IMR-90 (cell line): ENCODE data around the gene QSOX2. TPM values are rescaled to one million over a fixed set of nuclear protein-coding genes. Genes with fewer than 3 reads are reported as not detected.

Experiments used
- ATAC-seq: fragments of 200-7000 bp; cut with Tn5 transposase; 2 replicates; pipeline ENCODE4 v1.9.1; 2020; ENCODE audit warnings: low read depth, mild to moderate bottlenecking, moderate library complexity
- BruUV-seq: library from RNA; stranded (reverse); fragments of 400-500 nt; replicated peaks from 2 replicates; lab custom pipeline; 2021; lab: Mats Ljungman, UMichigan
- CTCF ChIA-PET: fragments of 300-600 bp; formaldehyde crosslinking; extraction: SDS; loops from one replicate; lab custom pipeline; 2021; ENCODE audit warnings: antibody characterized with exemption; lab: Yijun Ruan, JAX
- POLR2A ChIA-PET: fragments of 300-600 bp; sonication (Branson Sonifier 250); formaldehyde crosslinking; loops from one replicate; lab custom pipeline; 2022; ENCODE audit warnings: antibody characterized with exemption; ENCODE audit not compliant: unreplicated experiment; lab: Charles Lee
- DNase-seq: peaks from one replicate; pipeline ENCODE4 v3.0.0; 2013
- H2AFZ ChIP-seq: replicated peaks from 2 replicates; pipeline ENCODE3; 2013; ENCODE audit warnings: low read length, mild to moderate bottlenecking; ENCODE audit not compliant: poor library complexity
- H2AK5ac ChIP-seq: 2 replicates; pipeline ENCODE4 v1.6.1; 2013; ENCODE audit warnings: low read depth, low read length, inconsistent platforms
- H2AK9ac ChIP-seq: replicated peaks from 2 replicates; pipeline ENCODE3; 2013; ENCODE audit warnings: mild to moderate bottlenecking, low read depth, low read length, moderate library complexity; ENCODE audit not compliant: poor library complexity
- H2BK120ac ChIP-seq: 2 replicates; pipeline ENCODE4 v1.6.1; 2013; ENCODE audit warnings: low read depth, low read length, inconsistent platforms
- H2BK15ac ChIP-seq: 3 replicates; pipeline ENCODE4 v1.6.1; 2013; ENCODE audit warnings: low read depth, low read length, inconsistent platforms
- H2BK20ac ChIP-seq: 2 replicates; pipeline ENCODE4 v1.6.1; 2013; ENCODE audit warnings: low read depth, mild to moderate bottlenecking, inconsistent platforms, low read length, moderate library complexity
- H2BK5ac ChIP-seq: 2 replicates; pipeline ENCODE4 v1.6.1; 2013; ENCODE audit warnings: mild to moderate bottlenecking, low read depth, low read length, inconsistent platforms; ENCODE audit not compliant: poor library complexity, severe bottlenecking
- H3K14ac ChIP-seq: replicated peaks from 2 replicates; pipeline ENCODE4 v1.6.1; 2013; ENCODE audit warnings: low read depth, low read length, inconsistent platforms
- H3K18ac ChIP-seq: 2 replicates; pipeline ENCODE4 v1.6.1; 2013; ENCODE audit warnings: low read depth, low read length, control low read depth
- H3K23ac ChIP-seq: 2 replicates; pipeline ENCODE4 v1.6.1; 2013; ENCODE audit warnings: low read depth, low read length, inconsistent platforms
- H3K27ac ChIP-seq: 2 replicates; pipeline ENCODE4 v1.5.1; 2013; ENCODE audit warnings: mild to moderate bottlenecking, control low read depth, low read length; ENCODE audit not compliant: insufficient read depth
- H3K27me3 ChIP-seq: 2 replicates; pipeline ENCODE4 v1.6.1; 2013; ENCODE audit warnings: low read length; ENCODE audit not compliant: control insufficient read depth, insufficient read depth
- H3K36me3 ChIP-seq: 2 replicates; pipeline ENCODE4 v1.6.1; 2013; ENCODE audit warnings: low read length, mixed read lengths; ENCODE audit not compliant: control insufficient read depth, insufficient read depth
- H3K4ac ChIP-seq: 2 replicates; pipeline ENCODE4 v1.6.1; 2013; ENCODE audit warnings: low read depth, low read length, inconsistent platforms
- H3K4me1 ChIP-seq: 2 replicates; pipeline ENCODE4 v1.6.1; 2013; ENCODE audit warnings: low read length, mixed read lengths; ENCODE audit not compliant: control insufficient read depth, insufficient read depth
- H3K4me2 ChIP-seq: 2 replicates; pipeline ENCODE4 v1.6.1; 2013; ENCODE audit warnings: low read depth, mild to moderate bottlenecking, control low read depth, low read length, moderate library complexity
- H3K4me3 ChIP-seq: 2 replicates; pipeline ENCODE4 v1.5.1; 2013; ENCODE audit warnings: low read depth, mild to moderate bottlenecking, control low read depth, low read length, moderate library complexity; ENCODE audit not compliant: insufficient read depth
- H3K56ac ChIP-seq: 2 replicates; pipeline ENCODE4 v1.6.1; 2013; ENCODE audit warnings: low read length, inconsistent platforms; ENCODE audit not compliant: insufficient read depth; ENCODE audit errors: extremely low read depth
- H3K79me1 ChIP-seq, 2 experiments: 2 replicates each; pipeline ENCODE4 v1.6.1; 2013; ENCODE audit warnings: low read length in 2 of 2, inconsistent platforms in 1 of 2, low read depth in 1 of 2
- H3K9ac ChIP-seq: 2 replicates; pipeline ENCODE4 v1.6.1; 2013; ENCODE audit warnings: low read depth, low read length, control low read depth
- H3K9me1 ChIP-seq: 2 replicates; pipeline ENCODE4 v1.6.1; 2013; ENCODE audit warnings: low read length, inconsistent platforms; ENCODE audit not compliant: insufficient read depth
- H3K9me3 ChIP-seq: 2 replicates; pipeline ENCODE4 v1.6.1; 2013; ENCODE audit warnings: low read length; ENCODE audit not compliant: control insufficient read depth, insufficient read depth
- H4K20me1 ChIP-seq: 2 replicates; pipeline ENCODE4 v1.6.1; 2013; ENCODE audit warnings: low read length, inconsistent platforms; ENCODE audit not compliant: insufficient read depth
- H4K5ac ChIP-seq: 2 replicates; pipeline ENCODE4 v1.6.1; 2013; ENCODE audit warnings: mild to moderate bottlenecking, low read depth, low read length, control low read depth
- H4K8ac ChIP-seq, 2 experiments: 2 replicates each; pipeline ENCODE4 v1.6.1; 2013; ENCODE audit warnings: low read depth in 2 of 2, low read length in 2 of 2, control low read depth in 1 of 2, inconsistent platforms in 1 of 2
- H4K91ac ChIP-seq: 2 replicates; pipeline ENCODE4 v1.6.1; 2013; ENCODE audit warnings: low read depth, low read length, inconsistent platforms; ENCODE audit not compliant: insufficient read depth
- BHLHE40 ChIP-seq: fragments of 150-350 bp; IDR thresholded peaks from 2 replicates; pipeline ENCODE4 v1.6.1; 2016; ENCODE audit warnings: mild to moderate bottlenecking, low read depth, low read length
- CEBPB ChIP-seq: IDR thresholded peaks from 2 replicates; pipeline ENCODE4 v1.6.1; 2012; ENCODE audit warnings: low read depth, low read length, improper control_type of control experiment
- CHD1 ChIP-seq: IDR thresholded peaks from 2 replicates; pipeline ENCODE4 v1.6.1; 2012; ENCODE audit warnings: low read depth, low read length, improper control_type of control experiment
- CTCF ChIP-seq: conservative IDR thresholded peaks from 2 replicates; pipeline ENCODE4 v1.5.1; 2012; ENCODE audit warnings: mild to moderate bottlenecking, low read depth, low read length, improper control_type of control experiment
- ELK1 ChIP-seq: fragments of 150-350 bp; IDR thresholded peaks from 2 replicates; pipeline ENCODE4 v1.6.1; 2016; ENCODE audit warnings: low read depth, mild to moderate bottlenecking, low read length, moderate library complexity, borderline replicate concordance
- FOS ChIP-seq: fragments of 150-350 bp; IDR thresholded peaks from 2 replicates; pipeline ENCODE4 v1.6.1; 2016; ENCODE audit warnings: low read depth, low read length
- MAFK ChIP-seq: IDR thresholded peaks from 2 replicates; pipeline ENCODE4 v1.6.1; 2012; ENCODE audit warnings: low read depth, low read length, improper control_type of control experiment
- MAZ ChIP-seq: IDR thresholded peaks from 2 replicates; pipeline ENCODE4 v1.6.1; 2012; ENCODE audit warnings: low read depth, mild to moderate bottlenecking, low read length, improper control_type of control experiment, moderate library complexity, borderline replicate concordance
- NFE2L2 ChIP-seq: fragments of 150-350 bp; IDR thresholded peaks from 2 replicates; pipeline ENCODE4 v1.6.1; 2016; ENCODE audit warnings: low read depth, mild to moderate bottlenecking, low read length
- POLR2A ChIP-seq: IDR thresholded peaks from 2 replicates; pipeline ENCODE4 v1.6.1; 2012; ENCODE audit warnings: mild to moderate bottlenecking, low read depth, low read length
- RAD21 ChIP-seq: IDR thresholded peaks from 2 replicates; pipeline ENCODE4 v1.6.1; 2012; ENCODE audit warnings: low read length, improper control_type of control experiment
- RCOR1 ChIP-seq: IDR thresholded peaks from 2 replicates; pipeline ENCODE4 v1.6.1; 2012; ENCODE audit warnings: mild to moderate bottlenecking, low read length, improper control_type of control experiment; ENCODE audit not compliant: insufficient replicate concordance
- RFX5 ChIP-seq: IDR thresholded peaks from 2 replicates; pipeline ENCODE4 v1.8.0; 2012; ENCODE audit warnings: low read depth, mild to moderate bottlenecking, low read length, moderate library complexity
- SMC3 ChIP-seq: fragments of 150-350 bp; IDR thresholded peaks from 2 replicates; pipeline ENCODE4 v1.6.1; 2016; ENCODE audit warnings: low read depth, mild to moderate bottlenecking, antibody characterized with exemption, low read length, moderate library complexity
- USF2 ChIP-seq: fragments of 150-350 bp; IDR thresholded peaks from 2 replicates; pipeline ENCODE4 v1.6.1; 2017; ENCODE audit warnings: mild to moderate bottlenecking, antibody characterized with exemption, low read length, low read depth
- WGBS, 2 experiments: methylation state at CpG; one replicate each; pipeline versions ENCODE4 v1.1.5 to v1.1.7; 2013; ENCODE audit warnings: missing lambda C conversion rate in 2 of 2; ENCODE audit not compliant: insufficient read length in 1 of 2; ENCODE audit errors: extremely low coverage in 2 of 2; 5-methylcytosine and 5-hydroxymethylcytosine counted together
- dilution Hi-C: fragments of 300-500 bp; cut with HindIII; formaldehyde crosslinking; loops from one replicate; pipeline ENCODE4 v1.14.3; 2018; ENCODE audit warnings: low sequenced_read_pairs; ENCODE audit not compliant: unreplicated experiment
- in situ Hi-C: fragments of 300-500 bp; cut with MboI; formaldehyde crosslinking; loops from 3 replicates; pipeline ENCODE4 v1.14.3; 2019; ENCODE audit warnings: low sequenced_read_pairs, inconsistent platforms, mixed read lengths
- intact Hi-C: fragments of 100-400 bp; cut with micrococcal nuclease; formaldehyde crosslinking; loops from 2 replicates; pipeline ENCODE4 v1.10.0; 2022
- polyA plus RNA-seq, 3 experiments: library from polyadenylated mRNA; depleted of rRNA; stranded (reverse); fragments of >200 nt; gene quantifications; 2 replicates each; pipeline ENCODE4 v1.2.3, GENCODE V29; 2012; ENCODE audit warnings: low replicate concordance in 1 of 3
- total RNA-seq: library from RNA; depleted of rRNA; stranded (reverse); fragments of >200 nt; gene quantifications from 2 replicates; pipeline ENCODE4 v1.2.3, GENCODE V29; 2012

The QSOX2 gene
- total and polyA plus RNA-seq, 2 of the 4 experiments (the other 2 are of a cell fraction), result 5.9 to 12.9 TPM

GRCh38 chr9:136255896-136256890 is 10.6 kb upstream of the QSOX2 start:
- Histone ChIP-seq H3K4me2 (no peak overlapping the region), H2BK20ac (no peak overlapping the region), H3K4ac (no peak overlapping the region), H2AK5ac (no peak overlapping the region), H4K20me1 (no peaks in the 10 kb centered on the region), H3K4me1 (peaks cover 5% of the 10 kb centered on the region), H3K14ac (no peak overlapping the region), H3K9ac (no peak overlapping the region), H3K27me3 (peaks cover 23% of the 10 kb centered on the region), H3K9me3 (no peaks in the 10 kb centered on the region), H3K36me3 (no peaks in the 10 kb centered on the region), H2AK9ac (peak overlapping the region; percentile 29), H3K27ac (no peak overlapping the region), H4K5ac (no peak overlapping the region), H2BK15ac (no peak overlapping the region), H2BK120ac (no peak overlapping the region), H4K91ac (no peak overlapping the region), H3K9me1 (no peaks in the 10 kb centered on the region), H4K8ac (no peak overlapping the region), H2BK5ac (no peak overlapping the region), H3K23ac (no peak overlapping the region), H2AFZ (no peak overlapping the region), H3K79me1 (no peaks in the 10 kb centered on the region), H3K56ac (no peak overlapping the region), H3K4me3 (no peak overlapping the region), H3K18ac (no peak overlapping the region)
- ChIA-PET CTCF (no interaction called here), POLR2A (no interaction called here)
- intact Hi-C loops (no loop called here), in situ Hi-C loops (no loop called here), dilution Hi-C loops (no loop called here)
- DNase-seq, result no peak
- WGBS, 2 experiments, result 67% methylated on average over 15 of the region's 28 CpGs; no CpG with 5 or more reads in 1 of the 2 experiments
- ATAC-seq, result no peak
- BruUV-seq, result no TSS peak
- TF ChIP-seq NFE2L2, result no peak
- TF ChIP-seq RAD21, result no peak
- TF ChIP-seq SMC3, result no peak
- no peak for TF ChIP-seq BHLHE40
- no peak for TF ChIP-seq RFX5
- TF ChIP-seq ELK1, result no peak
- no peak for TF ChIP-seq MAZ
- TF ChIP-seq CHD1, result no peak
- no peak for TF ChIP-seq CTCF
- TF ChIP-seq CEBPB, result no peak
- TF ChIP-seq FOS, result no peak
- no peak for TF ChIP-seq RCOR1
- TF ChIP-seq USF2, result no peak
- no peak for TF ChIP-seq MAFK
- TF ChIP-seq POLR2A, result no peak
